GM12875 (cell line): Measurements from ENCODE around the gene LAMA2.

ENCODE experiments used
- H3K4me3 ChIP-seq: one replicate; pipeline ENCODE4 v1.5.1; 2011; ENCODE audit warnings: low read depth, low read length, control low read depth
- TF ChIP-seq, protein P1 (sequence below): IDR thresholded peaks from 2 replicates; pipeline ENCODE4 v1.5.1; 2011; ENCODE audit warnings: low read depth, mild to moderate bottlenecking, control low read depth, inconsistent platforms, low read length, moderate library complexity, borderline replicate concordance; ENCODE audit not compliant: insufficient read depth

LAMA2 gene

DNA sequence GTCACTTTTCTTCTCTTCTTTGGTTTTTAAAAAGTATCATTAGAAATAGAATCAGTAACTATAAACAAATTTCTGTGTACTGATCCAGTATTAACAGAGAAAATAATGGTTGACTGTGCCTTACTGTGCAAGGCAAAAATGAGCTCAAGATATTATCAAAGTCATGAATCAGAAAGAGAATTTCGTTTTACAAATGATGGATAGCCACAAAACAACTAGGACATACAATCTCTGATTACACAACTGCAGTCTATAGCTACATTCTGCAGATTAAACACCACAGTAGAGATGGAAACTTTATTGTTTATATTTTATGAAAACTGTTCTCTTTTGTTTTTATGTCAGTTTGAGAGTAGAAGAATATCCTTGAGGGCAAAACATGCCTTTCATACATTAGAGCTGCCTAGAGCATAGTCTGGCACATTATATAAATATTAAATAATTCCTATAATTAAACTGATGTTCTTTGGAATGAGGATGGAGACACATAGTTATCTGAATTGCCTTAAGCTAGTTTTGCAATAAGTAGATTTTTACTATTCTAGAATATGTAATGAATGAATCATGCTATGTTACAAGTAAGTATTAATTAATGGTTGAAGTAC, 333.1 kb downstream of the LAMA2 start:
- TF ChIP-seq, protein P1, sequence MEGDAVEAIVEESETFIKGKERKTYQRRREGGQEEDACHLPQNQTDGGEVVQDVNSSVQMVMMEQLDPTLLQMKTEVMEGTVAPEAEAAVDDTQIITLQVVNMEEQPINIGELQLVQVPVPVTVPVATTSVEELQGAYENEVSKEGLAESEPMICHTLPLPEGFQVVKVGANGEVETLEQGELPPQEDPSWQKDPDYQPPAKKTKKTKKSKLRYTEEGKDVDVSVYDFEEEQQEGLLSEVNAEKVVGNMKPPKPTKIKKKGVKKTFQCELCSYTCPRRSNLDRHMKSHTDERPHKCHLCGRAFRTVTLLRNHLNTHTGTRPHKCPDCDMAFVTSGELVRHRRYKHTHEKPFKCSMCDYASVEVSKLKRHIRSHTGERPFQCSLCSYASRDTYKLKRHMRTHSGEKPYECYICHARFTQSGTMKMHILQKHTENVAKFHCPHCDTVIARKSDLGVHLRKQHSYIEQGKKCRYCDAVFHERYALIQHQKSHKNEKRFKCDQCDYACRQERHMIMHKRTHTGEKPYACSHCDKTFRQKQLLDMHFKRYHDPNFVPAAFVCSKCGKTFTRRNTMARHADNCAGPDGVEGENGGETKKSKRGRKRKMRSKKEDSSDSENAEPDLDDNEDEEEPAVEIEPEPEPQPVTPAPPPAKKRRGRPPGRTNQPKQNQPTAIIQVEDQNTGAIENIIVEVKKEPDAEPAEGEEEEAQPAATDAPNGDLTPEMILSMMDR, result no peak
- no peak overlapping the region for H3K4me3 ChIP-seq

DNA sequence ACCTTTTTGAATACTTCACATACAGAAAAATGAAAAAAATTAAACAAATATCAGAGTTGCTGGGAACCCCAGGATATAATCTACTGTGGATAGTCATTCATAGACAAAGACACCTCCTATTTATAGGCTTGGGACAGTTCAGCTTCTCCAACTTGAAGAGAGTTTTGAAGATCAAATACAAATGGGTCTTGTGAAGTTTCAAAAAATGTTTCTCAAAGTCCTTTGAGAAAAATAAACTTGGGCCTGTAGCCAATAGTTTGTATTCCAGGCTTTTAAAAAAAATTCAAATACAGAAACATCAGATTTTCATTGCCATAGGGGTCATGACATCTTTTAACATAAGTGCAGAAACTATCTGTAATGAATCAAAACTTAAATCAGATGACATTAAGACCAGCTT, 334.8 kb downstream of the LAMA2 start:
- TF ChIP-seq, protein P1, result no peak
- no peak overlapping the region for H3K4me3 ChIP-seq

DNA sequence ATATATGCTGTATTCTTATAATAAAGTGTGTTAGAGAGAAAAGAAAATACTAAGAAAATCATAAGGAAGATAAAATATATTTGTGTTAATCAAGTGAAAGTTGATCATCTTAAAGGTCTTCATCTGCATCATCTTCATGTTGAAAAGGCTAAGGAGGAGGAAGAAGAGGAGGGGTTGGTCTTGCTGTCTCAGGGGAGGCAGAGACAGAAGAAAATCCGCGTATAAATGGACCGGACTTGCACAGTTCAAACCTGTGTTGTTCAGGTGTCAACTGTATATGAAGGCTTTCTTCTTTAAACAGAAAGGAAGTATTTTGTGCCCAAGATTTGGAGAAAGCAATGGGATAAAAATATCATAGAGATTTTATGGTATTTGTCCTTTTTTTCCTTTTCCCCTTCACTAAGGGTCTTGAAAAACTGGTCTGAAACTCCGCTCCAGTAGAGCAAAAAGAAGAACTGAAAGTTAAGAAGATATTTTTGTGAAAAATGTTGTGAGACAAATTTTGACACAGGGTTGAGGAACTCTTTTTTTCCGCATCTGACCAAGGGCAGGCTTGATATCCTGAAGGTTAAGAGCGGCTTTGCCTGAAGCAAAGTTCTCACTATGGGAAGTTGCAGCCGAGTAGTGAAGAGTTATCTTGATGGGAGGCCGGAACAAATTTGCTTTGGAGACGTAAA, 350.7 kb downstream of the LAMA2 start:
- H3K4me3 ChIP-seq, result no peak overlapping the region
- TF ChIP-seq, protein P1, result no peak

DNA sequence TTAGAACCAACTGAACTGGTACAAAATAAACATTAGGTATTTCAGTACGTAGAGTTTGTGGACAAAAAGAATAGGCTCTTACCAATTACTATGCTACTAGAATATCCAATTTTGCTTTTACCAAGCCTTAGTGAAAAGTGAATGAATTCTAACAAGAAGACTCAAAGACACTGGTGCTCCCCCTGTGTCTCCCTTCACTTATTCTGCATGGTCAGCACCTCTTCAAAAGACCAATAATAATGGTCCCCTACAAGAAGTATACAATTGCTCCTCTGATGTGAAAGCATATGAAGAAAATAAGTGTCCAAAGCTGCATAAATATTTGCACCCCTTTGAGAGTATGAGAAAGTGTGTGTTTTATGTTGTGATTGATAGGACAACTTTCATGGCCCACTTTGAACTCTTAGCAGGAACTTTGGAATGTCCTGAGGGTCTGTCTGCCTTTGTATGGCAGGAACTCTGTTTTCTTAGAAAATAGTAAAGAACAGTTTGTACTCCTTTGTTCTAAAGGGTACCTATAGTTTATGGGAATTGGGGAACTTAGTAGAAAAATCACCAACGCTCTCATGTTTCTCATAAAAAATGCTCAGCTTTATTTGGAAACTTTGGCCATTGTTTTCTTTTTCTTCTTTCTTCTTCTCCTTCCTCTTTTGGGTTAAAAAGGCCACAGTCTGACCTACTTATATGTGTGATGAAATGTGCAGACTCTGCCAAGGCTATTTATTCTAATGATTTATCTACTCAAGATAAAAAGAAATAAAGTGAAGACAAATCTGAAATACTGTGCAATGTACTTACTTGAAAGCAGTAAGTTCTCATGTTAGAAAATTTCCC, 352.4 kb downstream of the LAMA2 start:
- no peak overlapping the region for H3K4me3 ChIP-seq
- TF ChIP-seq, protein P1, result no peak

DNA sequence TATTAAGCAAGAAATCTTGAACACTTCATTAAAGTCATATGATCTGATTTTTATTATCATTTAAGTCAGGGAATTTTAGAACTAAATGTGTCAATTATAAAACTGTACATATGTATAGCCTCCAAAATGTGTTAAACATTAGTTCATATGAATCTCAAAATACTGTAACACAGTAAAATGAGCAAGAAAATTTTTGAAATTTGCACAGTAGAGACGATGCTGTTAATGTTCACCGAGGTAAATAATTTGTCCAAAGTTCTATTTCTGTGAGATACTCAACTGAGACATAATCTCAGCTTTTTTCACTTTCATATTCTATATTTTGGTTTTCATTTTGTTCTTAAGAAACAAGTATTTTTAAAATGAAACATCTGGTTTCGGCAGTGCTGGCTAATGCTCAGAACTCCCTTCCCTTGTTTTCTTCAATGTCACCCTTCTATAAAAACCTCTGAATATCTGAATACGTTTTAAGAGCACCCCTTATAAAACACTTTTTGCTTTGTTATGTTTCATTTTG, 353.1 kb downstream of the LAMA2 start:
- H3K4me3 ChIP-seq, result no peak overlapping the region

DNA sequence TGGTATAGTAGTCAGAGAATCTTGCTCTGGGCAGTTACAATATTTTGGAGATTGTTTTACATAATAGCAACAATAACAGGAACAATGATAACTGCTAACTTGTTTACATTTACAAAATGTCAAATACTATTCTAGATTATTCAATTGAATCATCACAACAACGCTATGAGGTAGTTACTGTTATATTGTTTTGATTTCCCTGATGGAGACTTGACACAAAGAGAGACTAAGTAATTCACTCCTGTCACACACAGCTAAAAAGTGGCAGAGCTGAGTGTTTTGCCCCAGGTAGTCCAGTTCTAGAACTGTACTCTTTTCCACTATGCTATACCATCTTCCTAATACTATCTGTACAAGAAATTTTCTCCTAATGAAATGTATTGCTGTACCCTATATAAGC, 356.1 kb downstream of the LAMA2 start:
- TF ChIP-seq, protein P1, result no peak
- H3K4me3 ChIP-seq, result no peak overlapping the region

More for the DNA sequence above, 353.1 kb downstream of the LAMA2 start:
- TF ChIP-seq, protein P1, result no peak
